8988T (cell line): ENCODE results near the gene SERPINA3.

ENCODE experiments used
- DNase-seq: peaks from one replicate; pipeline ENCODE4 v3.0.0; 2011

SERPINA3 gene

DNA sequence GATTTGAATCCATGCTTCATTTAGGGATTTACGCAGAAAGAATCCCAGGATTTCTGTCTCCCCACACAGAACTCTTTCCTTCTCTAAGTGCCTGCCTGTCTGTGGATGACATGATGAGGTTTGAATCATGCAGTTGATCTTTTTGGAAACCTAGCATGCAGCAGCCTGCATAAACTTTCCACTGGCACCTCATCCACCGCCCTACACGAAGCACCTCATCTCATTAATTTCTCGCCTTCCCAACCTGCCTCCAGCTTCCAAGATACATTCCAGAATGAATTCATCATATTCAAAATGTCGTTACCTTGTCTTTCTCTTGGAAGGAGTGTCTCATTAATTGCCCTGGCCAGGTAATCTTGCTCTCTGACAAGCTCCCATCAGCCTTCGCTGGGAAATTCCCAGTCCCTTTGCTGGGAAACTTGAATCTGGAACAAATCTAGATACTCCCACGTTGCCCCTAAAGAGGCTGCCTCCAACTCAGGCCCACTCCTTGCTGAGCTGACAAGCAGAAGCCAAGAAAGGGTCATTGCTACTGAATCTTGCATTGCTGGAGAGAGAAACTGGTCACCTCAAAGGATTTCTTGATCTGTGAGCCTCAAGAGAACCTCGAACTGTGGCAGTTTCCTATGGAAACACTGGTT is 48.2 kb downstream of the SERPINA3 start:
- DNase-seq = no peak

- no peak for DNase-seq
These were observed 51.3 kb downstream of the SERPINA3 start for GRCh38 chr14:94663538-94663937.

DNA sequence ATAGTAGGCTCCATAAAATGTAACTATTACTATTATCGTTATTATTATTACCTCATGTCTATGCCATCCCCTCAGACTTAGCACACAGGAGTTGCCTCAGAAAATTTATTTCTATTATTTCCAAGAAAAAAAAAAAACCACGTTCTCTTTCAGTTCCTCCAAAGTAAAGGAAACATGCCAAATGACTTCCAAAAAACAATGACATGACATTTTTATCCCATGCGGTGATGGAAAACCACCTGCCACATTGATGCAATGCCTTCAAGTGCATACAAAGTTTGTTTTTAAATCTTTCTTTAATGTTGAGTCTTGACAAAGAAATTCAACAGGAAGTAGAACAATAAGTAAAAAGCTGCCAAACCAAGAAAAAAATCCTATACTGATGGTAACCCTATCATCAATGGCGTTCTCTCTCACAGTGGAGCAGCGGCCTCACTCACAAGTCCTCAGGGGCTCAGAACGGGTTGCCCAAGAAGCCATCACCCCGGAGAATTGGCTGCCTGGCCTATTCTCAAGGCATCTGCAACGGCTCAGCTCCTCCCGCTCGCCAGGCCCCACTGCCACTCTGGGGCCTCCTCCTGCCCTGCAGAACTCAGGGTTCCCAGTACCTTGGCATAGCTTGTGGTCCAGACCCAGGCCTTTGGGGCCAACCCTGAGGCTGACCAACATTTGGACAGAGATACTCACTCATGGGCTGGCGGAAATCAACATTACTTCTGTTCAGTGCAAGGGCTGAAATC is 51.9 kb downstream of the SERPINA3 start:
- no peak for DNase-seq

GRCh38 chr14:94665121-94665520 is 52.9 kb downstream of the SERPINA3 start:
- DNase-seq = no peak

GRCh38 chr14:94665544-94665943 is 53.4 kb downstream of the SERPINA3 start:
- DNase-seq = no peak

DNA sequence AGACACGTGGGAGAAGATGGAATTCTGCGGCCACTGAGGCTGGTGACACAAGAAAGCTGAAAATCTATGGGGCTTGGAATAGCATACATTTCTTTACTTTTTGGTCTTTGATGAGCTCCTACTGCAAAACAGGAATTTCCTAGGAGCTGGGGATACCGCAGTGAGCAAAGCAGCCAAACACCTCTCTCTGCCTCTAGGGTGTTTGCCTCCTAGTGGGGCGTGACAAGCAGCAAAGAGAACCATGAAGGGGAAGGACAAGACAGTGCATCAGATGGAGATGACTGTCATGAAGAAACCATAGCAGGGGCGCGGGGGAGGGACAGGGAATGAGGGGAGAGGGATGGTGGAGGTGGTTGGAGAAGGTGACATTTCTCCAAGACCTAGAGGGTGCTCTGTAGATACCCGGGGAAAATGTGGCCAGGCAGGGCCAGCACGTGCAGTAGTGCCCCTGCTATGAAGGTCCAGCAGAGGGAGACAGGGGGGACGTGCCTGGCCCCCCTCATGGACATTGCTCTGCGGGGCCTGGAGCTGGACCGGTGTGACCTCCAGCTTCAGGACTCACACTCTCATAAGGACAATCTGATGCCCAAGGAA is 58.6 kb downstream of the SERPINA3 start:
- no peak for DNase-seq

GRCh38 chr14:94671870-94672444 is 59.8 kb downstream of the SERPINA3 start:
- DNase-seq = no peak

- no peak for DNase-seq
These were observed 60.9 kb downstream of the SERPINA3 start for GRCh38 chr14:94673071-94673470.
